SK-N-SH treated with all-trans-retinoic acid at 6 μM for 48 hours (cell line): ENCODE data around the gene FGF23.

ENCODE experiments used
- ARNTL ChIP-seq: fragments of 450-650 bp; formaldehyde crosslinking; IDR thresholded peaks from 2 replicates; pipeline ENCODE4 v1.5.0; 2020; ENCODE audit warnings: low read depth, mild to moderate bottlenecking, moderate library complexity, borderline replicate concordance
- CREB5 ChIP-seq: fragments of 250-450 bp; sonication (Bioruptor Pico); IDR thresholded peaks from 2 replicates; pipeline ENCODE4 v1.5.1; 2020; ENCODE audit warnings: low read depth, mild to moderate bottlenecking, moderate library complexity
- CSRNP3 ChIP-seq: fragments of 250-450 bp; sonication (Bioruptor Pico); IDR thresholded peaks from 2 replicates; pipeline ENCODE4 v1.5.1; 2021; ENCODE audit warnings: mild to moderate bottlenecking, moderate library complexity
- GLIS3 ChIP-seq: fragments of 250-450 bp; sonication (Bioruptor Pico); IDR thresholded peaks from 2 replicates; pipeline ENCODE4 v1.5.0; 2020; ENCODE audit warnings: mild to moderate bottlenecking, moderate library complexity
- ISL1 ChIP-seq: fragments of 250-450 bp; sonication (Bioruptor Pico); IDR thresholded peaks from 2 replicates; pipeline ENCODE4 v2.1.2; 2022; ENCODE audit warnings: mild to moderate bottlenecking, moderate library complexity
- PATZ1 ChIP-seq: fragments of 250-450 bp; sonication (Bioruptor Pico); IDR thresholded peaks from 2 replicates; pipeline ENCODE4 v1.8.0; 2020; ENCODE audit warnings: mild to moderate bottlenecking, moderate library complexity, borderline replicate concordance
- SNAI2 ChIP-seq: fragments of 250-450 bp; sonication (Bioruptor Pico); IDR thresholded peaks from 2 replicates; pipeline ENCODE4 v1.5.0; 2020; ENCODE audit warnings: mild to moderate bottlenecking, moderate library complexity
- ZFP30 ChIP-seq: fragments of 450-650 bp; formaldehyde crosslinking; IDR thresholded peaks from 2 replicates; pipeline ENCODE4 v1.5.0; 2022; ENCODE audit warnings: mild to moderate bottlenecking, moderate library complexity
- ZNF565 ChIP-seq: fragments of 450-650 bp; formaldehyde crosslinking; conservative IDR thresholded peaks from 2 replicates; pipeline ENCODE4 v1.5.0; 2020; ENCODE audit warnings: low read depth, mild to moderate bottlenecking, moderate library complexity
- ZNF70 ChIP-seq: fragments of 450-650 bp; formaldehyde crosslinking; IDR thresholded peaks from 2 replicates; pipeline ENCODE4 v1.5.0; 2020; ENCODE audit warnings: mild to moderate bottlenecking, moderate library complexity

- TF ChIP-seq PATZ1 (CRISPR knock-in tag) (no peak), GLIS3 (CRISPR knock-in tag) (no peak), CSRNP3 (no peak), ZNF70 (CRISPR knock-in tag) (no peak), CREB5 (CRISPR knock-in tag) (no peak), ZNF565 (CRISPR knock-in tag) (no peak), ISL1 (CRISPR knock-in tag) (no peak), ARNTL (no peak), SNAI2 (no peak), ZFP30 (no peak)
These were observed 27.6 kb upstream of the FGF23 start for GRCh38 chr12:4407136-4407535.
